Esophagus muscularis mucosa (tissue), 4 donors: ENCODE measurements around the gene FRK. TPM values are rescaled to one million over a fixed set of nuclear protein-coding genes. Genes with fewer than 3 reads are reported as not detected.
"Not testable (repeated sequence)": the region's sequence is repeated elsewhere in the genome, so short reads cannot be mapped to it uniquely, and the experiment has no call there.

ENCODE experiments used
- DNase-seq: peaks from one replicate; pipeline ENCODE4 v3.0.0-alpha.2; 2017; ENCODE audit errors: extremely low spot score
- H3K27ac ChIP-seq, 4 donors: fragments of 200-600 bp; sonication (generic); replicated peaks in 1 of 4; 1 replicate in 3 of 4; 2 replicates in 1 of 4; pipeline ENCODE4 v1.5.1; 2016 to 2019; ENCODE audit warnings: mild to moderate bottlenecking in 1 of 4
- H3K27me3 ChIP-seq, 4 donors: fragments of 200-600 bp; sonication (generic); one replicate each; pipeline versions ENCODE4 v1.5.1 to v1.6.0; 2016 to 2019
- H3K36me3 ChIP-seq, 4 donors: fragments of 200-600 bp; sonication (generic); one replicate each; pipeline ENCODE4 v1.5.1; 2016 to 2019
- H3K4me1 ChIP-seq, 4 donors: fragments of 200-600 bp; sonication (generic); one replicate each; pipeline ENCODE4 v1.5.1; 2016 to 2019
- H3K4me3 ChIP-seq, 4 donors: fragments of 200-600 bp; sonication (generic); 1 replicate in 2 of 4; 2 replicates in 2 of 4; pipeline ENCODE4 v1.5.1; 2016 to 2019; ENCODE audit warnings: mild to moderate bottlenecking in 4 of 4, moderate library complexity in 1 of 4
- H3K9me3 ChIP-seq, 4 donors: fragments of 200-600 bp; sonication (generic); 1 replicate in 3 of 4; 2 replicates in 1 of 4; pipeline ENCODE4 v1.5.1; 2016 to 2019
- EP300 ChIP-seq: sonication (generic); formaldehyde crosslinking; IDR thresholded peaks from one replicate; pipeline ENCODE4 v1.6.1; 2017; ENCODE audit warnings: antibody characterized with exemption
- POLR2A ChIP-seq: fragments of 450-650 bp; IDR thresholded peaks from one replicate; pipeline ENCODE4 v1.6.1; 2017; ENCODE audit warnings: antibody characterized with exemption, moderate library complexity, mild to moderate bottlenecking, low read depth
- POLR2AphosphoS5 ChIP-seq, 2 donors: sonication (generic); formaldehyde crosslinking; IDR thresholded peaks; one replicate each; pipeline ENCODE4 v1.6.1; 2017; ENCODE audit warnings: antibody characterized with exemption in 2 of 2
- WGBS: methylation state at CpG from one replicate; pipeline ENCODE4 v1.1.5; 2018; 5-methylcytosine and 5-hydroxymethylcytosine counted together
- intact Hi-C: fragments of 100-400 bp; cut with DNase I; formaldehyde crosslinking; loops from one replicate; pipeline ENCODE4 v1.15.1; 2023
- total RNA-seq, 4 donors: library from RNA; depleted of rRNA; stranded (reverse); fragments of >200 nt; gene quantifications; one replicate each; pipeline versions ENCODE4 v1.1.0 to v1.2.1, GENCODE V29; 2016
- TF ChIP-seq, protein P1 (sequence below), 3 experiments: fragments of 200-600 bp in 2 of 3; fragments of 450-650 bp in 1 of 3; sonication (generic) in 2 of 3; IDR thresholded peaks; one replicate each; pipeline ENCODE4 v1.5.1; 2017 to 2019; ENCODE audit warnings: antibody characterized with exemption in 3 of 3, mild to moderate bottlenecking in 2 of 3, moderate library complexity in 1 of 3

FRK gene
- total RNA-seq, 4 donors from 2014 or later, result 0.17 to 0.57 (median 0.40) TPM

DNA sequence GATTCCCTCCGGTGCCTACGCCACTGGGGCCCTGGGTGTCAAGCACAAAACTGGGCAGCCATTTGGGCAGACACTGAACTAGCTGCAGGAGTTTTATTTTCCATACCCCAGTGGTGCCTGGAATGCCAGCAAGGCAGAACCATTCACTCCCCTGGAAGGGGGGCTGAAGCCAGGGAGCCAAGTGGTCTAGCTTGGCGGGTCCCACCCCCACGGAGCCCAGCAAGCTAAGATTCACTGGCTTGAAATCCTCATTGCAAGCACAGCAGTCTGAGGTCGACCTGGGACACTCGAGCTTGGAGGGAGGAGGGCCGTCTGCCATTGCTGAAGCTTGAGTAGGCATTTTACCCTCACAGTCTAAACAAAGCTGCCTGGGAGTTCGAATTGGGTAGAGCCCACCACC, 125.3 kb downstream of the FRK start:
- H3K4me1 ChIP-seq, result no peaks in the 10 kb centered on the region
- no peaks in the 10 kb centered on the region for H3K36me3 ChIP-seq
- TF ChIP-seq EP300 (no peak), POLR2A (no peak), POLR2AphosphoS5 (IDR thresholded peaks at IDR 0.05) (no peak)
- TF ChIP-seq, protein P1, sequence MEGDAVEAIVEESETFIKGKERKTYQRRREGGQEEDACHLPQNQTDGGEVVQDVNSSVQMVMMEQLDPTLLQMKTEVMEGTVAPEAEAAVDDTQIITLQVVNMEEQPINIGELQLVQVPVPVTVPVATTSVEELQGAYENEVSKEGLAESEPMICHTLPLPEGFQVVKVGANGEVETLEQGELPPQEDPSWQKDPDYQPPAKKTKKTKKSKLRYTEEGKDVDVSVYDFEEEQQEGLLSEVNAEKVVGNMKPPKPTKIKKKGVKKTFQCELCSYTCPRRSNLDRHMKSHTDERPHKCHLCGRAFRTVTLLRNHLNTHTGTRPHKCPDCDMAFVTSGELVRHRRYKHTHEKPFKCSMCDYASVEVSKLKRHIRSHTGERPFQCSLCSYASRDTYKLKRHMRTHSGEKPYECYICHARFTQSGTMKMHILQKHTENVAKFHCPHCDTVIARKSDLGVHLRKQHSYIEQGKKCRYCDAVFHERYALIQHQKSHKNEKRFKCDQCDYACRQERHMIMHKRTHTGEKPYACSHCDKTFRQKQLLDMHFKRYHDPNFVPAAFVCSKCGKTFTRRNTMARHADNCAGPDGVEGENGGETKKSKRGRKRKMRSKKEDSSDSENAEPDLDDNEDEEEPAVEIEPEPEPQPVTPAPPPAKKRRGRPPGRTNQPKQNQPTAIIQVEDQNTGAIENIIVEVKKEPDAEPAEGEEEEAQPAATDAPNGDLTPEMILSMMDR (IDR thresholded peaks at IDR 0.05), result no peak
- peaks cover 0 to 7% (median 3%) of the 10 kb centered on the region in 4 donors for H3K9me3 ChIP-seq
- no peak overlapping the region for H3K4me3 ChIP-seq
- H3K27ac ChIP-seq, result no peak overlapping the region
- 80% methylated on average over 6 of the region's 8 CpGs for WGBS
- no peak for DNase-seq
- intact Hi-C loops, result no loop called here
- H3K27me3 ChIP-seq, result no peaks in the 10 kb centered on the region

DNA sequence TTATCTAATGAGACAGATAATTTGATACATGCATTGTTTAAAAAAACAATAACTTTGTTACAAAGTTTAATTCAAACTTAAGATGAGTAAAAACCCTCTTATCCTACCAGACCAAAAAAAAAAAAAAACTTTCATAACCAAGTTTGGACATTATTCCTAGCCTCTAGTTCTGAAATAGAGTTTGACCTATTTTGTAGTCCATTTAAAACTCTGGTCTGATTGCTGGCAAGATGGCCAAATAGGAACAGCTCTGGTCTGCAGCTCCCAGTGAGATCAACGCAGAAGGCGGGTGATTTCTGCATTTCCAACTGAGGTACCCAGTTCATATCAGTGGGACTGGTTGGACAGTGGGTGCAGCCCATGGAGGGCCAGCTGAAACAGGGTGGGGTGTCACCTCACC, 125.9 kb downstream of the FRK start:
- H3K27me3 ChIP-seq, result no peaks in the 10 kb centered on the region
- peaks cover 0 to 6% (median under 1%) of the 10 kb centered on the region in 4 donors for H3K9me3 ChIP-seq
- intact Hi-C loops, result no loop called here
- TF ChIP-seq POLR2AphosphoS5 (IDR thresholded peaks at IDR 0.05) (no peak), EP300 (no peak), POLR2A (no peak)
- TF ChIP-seq, protein P1 (IDR thresholded peaks at IDR 0.05), result no peak
- WGBS, result 90% methylated on average over 2 of the region's 2 CpGs
- H3K4me1 ChIP-seq, result no peaks in the 10 kb centered on the region
- H3K36me3 ChIP-seq, result no peaks in the 10 kb centered on the region
- no peak for DNase-seq
- H3K4me3 ChIP-seq, result no peak overlapping the region
- H3K27ac ChIP-seq, result no peak overlapping the region

DNA sequence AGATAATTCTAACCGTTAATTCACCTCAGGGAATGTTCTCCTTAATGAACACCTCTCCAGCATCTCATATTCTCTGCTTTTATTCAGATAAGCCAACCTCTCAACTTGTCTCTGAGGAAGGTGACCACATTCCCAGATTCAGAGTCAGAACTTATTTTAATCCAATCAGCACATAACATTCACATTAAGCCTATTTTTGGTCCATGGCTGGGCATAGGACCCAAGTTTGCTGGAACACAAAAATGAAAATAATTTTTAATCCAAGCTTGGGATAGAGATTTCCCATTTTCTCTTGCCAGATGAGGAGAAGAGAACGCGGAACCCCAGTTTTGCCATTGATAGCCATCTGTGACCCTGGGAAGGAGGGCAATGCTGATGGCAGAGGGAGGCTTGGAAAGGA, 126.5 kb downstream of the FRK start:
- Histone ChIP-seq H3K4me1 (no peaks in the 10 kb centered on the region), H3K27ac (no peak overlapping the region), H3K4me3 (no peak overlapping the region), H3K9me3 (no peaks in the 10 kb centered on the region), H3K27me3 (no peaks in the 10 kb centered on the region), H3K36me3 (no peaks in the 10 kb centered on the region)
- no peak for TF ChIP-seq POLR2A
- TF ChIP-seq POLR2AphosphoS5 (IDR thresholded peaks at IDR 0.05), result no peak
- TF ChIP-seq, protein P1 (IDR thresholded peaks at IDR 0.05), result no peak
- no peak for TF ChIP-seq EP300
- no peak for DNase-seq
- 90% methylated on average over 3 of the region's 3 CpGs for WGBS
- intact Hi-C loops, result no loop called here

DNA sequence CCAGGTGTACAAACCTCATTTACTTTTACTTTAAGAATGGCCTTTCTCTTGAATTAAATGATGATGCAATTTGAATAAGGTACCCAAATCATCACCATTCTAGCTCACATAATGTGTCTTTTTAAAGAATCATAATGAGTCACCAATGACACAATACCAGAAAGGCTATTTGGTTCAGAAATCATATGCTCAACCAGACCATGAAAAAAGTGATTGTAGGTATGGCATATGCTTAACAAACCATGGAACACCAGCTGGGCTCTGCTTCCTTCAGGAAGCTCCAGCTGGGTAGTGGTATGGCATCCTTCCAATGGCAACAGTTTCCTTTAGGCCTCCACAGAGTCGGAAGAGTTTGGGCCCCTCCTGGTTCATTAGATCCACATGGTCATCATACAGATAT, 128.2 kb downstream of the FRK start:
- Histone ChIP-seq H3K27ac (no peak overlapping the region), H3K4me1 (no peaks in the 10 kb centered on the region), H3K36me3 (no peaks in the 10 kb centered on the region), H3K9me3 (no peaks in the 10 kb centered on the region), H3K27me3 (no peaks in the 10 kb centered on the region), H3K4me3 (no peak overlapping the region)
- intact Hi-C loops, result no loop called here
- no peak for TF ChIP-seq POLR2A
- DNase-seq, result no peak
- 62% methylated on average over 1 of the region's 1 CpG for WGBS

DNA sequence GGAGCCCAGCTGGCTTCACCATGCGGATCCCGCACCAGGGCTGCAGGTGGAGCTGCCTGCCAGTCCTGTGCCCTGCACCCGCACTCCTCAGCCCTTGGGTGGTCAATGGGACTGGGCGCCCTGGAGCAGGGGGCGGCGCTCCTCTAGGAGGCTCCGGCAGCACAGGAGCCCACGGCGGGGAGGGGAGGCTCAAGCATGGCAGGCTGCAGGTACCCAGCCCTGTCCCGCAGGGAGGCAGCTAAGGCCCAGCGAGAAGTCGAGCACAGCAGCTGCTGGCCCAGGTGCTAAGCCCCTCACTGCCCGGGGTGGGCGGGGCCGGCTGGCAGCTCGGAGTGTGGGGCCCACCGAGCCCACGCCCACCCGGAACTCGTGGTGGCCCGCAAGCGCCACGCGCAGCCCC, 132.7 kb downstream of the FRK start:
- WGBS, result 97% methylated on average over 6 of the region's 24 CpGs
- intact Hi-C loops, H3K36me3 ChIP-seq, H3K27me3 ChIP-seq, H3K4me3 ChIP-seq, H3K9me3 ChIP-seq, DNase-seq, H3K4me1 ChIP-seq, H3K27ac ChIP-seq: not testable (repeated sequence)

DNA sequence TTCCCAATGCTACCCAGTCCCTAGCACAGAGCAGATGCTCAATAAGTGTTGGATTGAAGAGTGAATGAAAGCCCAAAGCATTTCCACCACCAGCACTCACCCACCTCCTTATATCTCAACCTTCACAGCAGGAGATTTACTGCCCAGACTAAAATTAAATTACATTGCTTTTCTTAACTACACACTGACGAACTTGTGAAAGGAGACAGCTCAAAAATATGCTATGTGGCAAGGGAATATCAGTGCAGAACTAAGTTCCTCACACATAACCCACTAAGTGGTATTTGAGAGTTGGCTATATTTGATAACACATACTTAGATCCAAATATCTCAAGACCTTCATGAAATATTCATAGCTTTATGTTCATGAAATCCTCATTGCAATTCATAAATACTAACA, 137.7 kb downstream of the FRK start:
- Histone ChIP-seq H3K27ac (no peak overlapping the region), H3K4me1 (no peaks in the 10 kb centered on the region), H3K36me3 (no peaks in the 10 kb centered on the region), H3K4me3 (no peak overlapping the region), H3K9me3 (no peaks in the 10 kb centered on the region), H3K27me3 (no peaks in the 10 kb centered on the region)
- DNase-seq, result no peak
- intact Hi-C loops, result no loop called here
- TF ChIP-seq EP300, result no peak
- no peak for TF ChIP-seq POLR2AphosphoS5 (IDR thresholded peaks at IDR 0.05)
- TF ChIP-seq, protein P1 (IDR thresholded peaks at IDR 0.05), result no peak
- TF ChIP-seq POLR2A, result no peak
- WGBS, result 84% methylated on average over 1 of the region's 1 CpG
